Liver (tissue), 3 donors: ENCODE measurements around the gene FREM3.

Source experiments
- EGR1 ChIP-seq, 2 donors: IDR thresholded peaks; 2 replicates each; pipeline ENCODE4 v1.6.1; 2016 to 2018; ENCODE audit warnings: antibody characterized with exemption in 2 of 2, low read depth in 2 of 2
- HNF4G ChIP-seq: IDR thresholded peaks from 2 replicates; pipeline ENCODE4 v1.6.1; 2016; ENCODE audit warnings: antibody characterized with exemption
- JUND ChIP-seq, 2 donors: IDR thresholded peaks; 2 replicates each; pipeline ENCODE4 v1.6.1; 2016; ENCODE audit warnings: antibody characterized with exemption in 2 of 2
- RAD21 ChIP-seq, 2 donors: IDR thresholded peaks; 2 replicates each; pipeline ENCODE4 v1.6.1; 2016; ENCODE audit warnings: antibody characterized with exemption in 2 of 2, mild to moderate bottlenecking in 2 of 2
- SP1 ChIP-seq: IDR thresholded peaks from 2 replicates; pipeline ENCODE4 v1.6.1; 2018; ENCODE audit warnings: antibody characterized with exemption, mild to moderate bottlenecking
- TAF1 ChIP-seq: conservative IDR thresholded peaks from 2 replicates; pipeline ENCODE4 v1.6.1; 2016; ENCODE audit warnings: antibody characterized with exemption, mild to moderate bottlenecking
- YY1 ChIP-seq: IDR thresholded peaks from 2 replicates; pipeline ENCODE4 v1.6.1; 2016; ENCODE audit warnings: antibody characterized with exemption, mild to moderate bottlenecking
- TF ChIP-seq, protein P1 (sequence below): fragments of 150-350 bp; IDR thresholded peaks from 2 replicates; pipeline ENCODE4 v1.5.1; 2017; ENCODE audit warnings: improper control_type of control experiment, low read depth, low read length; ENCODE audit not compliant: missing input control
- TF ChIP-seq, protein P2 (sequence below): IDR thresholded peaks from 2 replicates; pipeline ENCODE4 v1.6.1; 2016; ENCODE audit warnings: antibody characterized with exemption
- donor health status: healthy.
- donor health status: healthy.

DNA sequence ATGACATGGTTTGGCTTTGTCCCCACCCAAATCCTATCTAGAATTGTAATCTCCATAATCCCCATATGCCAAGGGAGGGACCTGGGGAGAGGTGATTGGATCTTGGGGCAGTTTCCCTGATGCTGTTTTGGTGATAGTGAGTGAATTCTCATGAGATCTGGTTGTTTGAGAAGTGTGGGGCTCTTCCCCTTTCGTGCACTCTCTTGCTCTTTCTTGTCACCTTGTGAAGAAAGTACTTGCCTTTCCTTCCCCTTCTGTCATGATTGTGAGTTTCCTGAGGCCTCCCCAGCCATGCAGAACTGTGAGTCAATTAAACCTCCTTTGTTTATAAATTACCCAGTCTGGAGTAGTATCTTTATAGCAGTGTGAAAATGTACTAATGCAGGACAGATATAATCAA is 36.4 kb upstream of the FREM3 start:
- TF ChIP-seq, protein P1, sequence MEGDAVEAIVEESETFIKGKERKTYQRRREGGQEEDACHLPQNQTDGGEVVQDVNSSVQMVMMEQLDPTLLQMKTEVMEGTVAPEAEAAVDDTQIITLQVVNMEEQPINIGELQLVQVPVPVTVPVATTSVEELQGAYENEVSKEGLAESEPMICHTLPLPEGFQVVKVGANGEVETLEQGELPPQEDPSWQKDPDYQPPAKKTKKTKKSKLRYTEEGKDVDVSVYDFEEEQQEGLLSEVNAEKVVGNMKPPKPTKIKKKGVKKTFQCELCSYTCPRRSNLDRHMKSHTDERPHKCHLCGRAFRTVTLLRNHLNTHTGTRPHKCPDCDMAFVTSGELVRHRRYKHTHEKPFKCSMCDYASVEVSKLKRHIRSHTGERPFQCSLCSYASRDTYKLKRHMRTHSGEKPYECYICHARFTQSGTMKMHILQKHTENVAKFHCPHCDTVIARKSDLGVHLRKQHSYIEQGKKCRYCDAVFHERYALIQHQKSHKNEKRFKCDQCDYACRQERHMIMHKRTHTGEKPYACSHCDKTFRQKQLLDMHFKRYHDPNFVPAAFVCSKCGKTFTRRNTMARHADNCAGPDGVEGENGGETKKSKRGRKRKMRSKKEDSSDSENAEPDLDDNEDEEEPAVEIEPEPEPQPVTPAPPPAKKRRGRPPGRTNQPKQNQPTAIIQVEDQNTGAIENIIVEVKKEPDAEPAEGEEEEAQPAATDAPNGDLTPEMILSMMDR = no peak
- TF ChIP-seq SP1 (no peak), HNF4G (no peak), RAD21 (IDR thresholded peaks at IDR 0.05) (no peak), JUND (IDR thresholded peaks at IDR 0.05) (no peak), YY1 (no peak), EGR1 (IDR thresholded peaks at IDR 0.05; ENCODE audit: low read depth in 2 of 2) (no peak), TAF1 (no peak)
- TF ChIP-seq, protein P2, sequence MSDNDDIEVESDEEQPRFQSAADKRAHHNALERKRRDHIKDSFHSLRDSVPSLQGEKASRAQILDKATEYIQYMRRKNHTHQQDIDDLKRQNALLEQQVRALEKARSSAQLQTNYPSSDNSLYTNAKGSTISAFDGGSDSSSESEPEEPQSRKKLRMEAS = no peak
